BE2C (cell line): ENCODE measurements around the gene GOLGA1.

Experiments used
- DNase-seq: peaks from one replicate; pipeline ENCODE4 v3.0.0-alpha.2; 2020
- H3K27me3 ChIP-seq: fragments of 250-450 bp; sonication (Bioruptor Pico); 2 replicates; pipeline ENCODE4 v1.5.1; 2020; ENCODE audit warnings: mild to moderate bottlenecking
- H3K36me3 ChIP-seq: fragments of 250-450 bp; sonication (Bioruptor Pico); 2 replicates; pipeline ENCODE4 v1.5.1; 2020; ENCODE audit warnings: mild to moderate bottlenecking
- H3K4me1 ChIP-seq: fragments of 250-450 bp; sonication (Bioruptor Pico); 2 replicates; pipeline ENCODE4 v1.5.1; 2020
- H3K4me3 ChIP-seq: 2 replicates; pipeline ENCODE4 v1.5.1; 2011; ENCODE audit warnings: low read depth, low read length
- H3K9me3 ChIP-seq: fragments of 250-450 bp; sonication (Bioruptor Pico); 2 replicates; pipeline ENCODE4 v1.5.1; 2020
- CTCF ChIP-seq: IDR thresholded peaks from 2 replicates; pipeline ENCODE4 v1.5.1; 2012; ENCODE audit warnings: mild to moderate bottlenecking, low read depth, low read length

GOLGA1 gene

GRCh38 chr9:124889006-124889405, 51.9 kb downstream of the GOLGA1 start:
- Histone ChIP-seq H3K4me3 (no peak overlapping the region), H3K9me3 (no peaks in the 10 kb centered on the region), H3K27me3 (no peaks in the 10 kb centered on the region), H3K36me3 (no peaks in the 10 kb centered on the region; the same call in 1 of the 2 replicates), H3K4me1 (no peaks in the 10 kb centered on the region)
- no peak for TF ChIP-seq CTCF
- DNase-seq: no peak

GRCh38 chr9:124887832-124888231, 53.1 kb downstream of the GOLGA1 start:
- Histone ChIP-seq H3K9me3 (no peaks in the 10 kb centered on the region), H3K36me3 (no peaks in the 10 kb centered on the region), H3K4me3 (no peak overlapping the region), H3K4me1 (no peaks in the 10 kb centered on the region), H3K27me3 (no peaks in the 10 kb centered on the region)
- no peak for TF ChIP-seq CTCF
- DNase-seq: no peak

- Histone ChIP-seq H3K27me3 (no peaks in the 10 kb centered on the region), H3K4me1 (no peaks in the 10 kb centered on the region), H3K9me3 (no peaks in the 10 kb centered on the region), H3K36me3 (no peaks in the 10 kb centered on the region; the same call in 1 of the 2 replicates), H3K4me3 (no peak overlapping the region)
- TF ChIP-seq CTCF: no peak
- no peak for DNase-seq
Measured at GRCh38 chr9:124886866-124887492, 53.9 kb downstream of the GOLGA1 start.

- no peaks in the 10 kb centered on the region for H3K4me1 ChIP-seq
- no peaks in the 10 kb centered on the region for H3K9me3 ChIP-seq
- no peaks in the 10 kb centered on the region for H3K27me3 ChIP-seq
- TF ChIP-seq CTCF: no peak
- no peak for DNase-seq
- H3K36me3 ChIP-seq: peaks cover 3% of the 10 kb centered on the region; the same call in 1 of the 2 replicates
- no peak overlapping the region for H3K4me3 ChIP-seq
Measured at GRCh38 chr9:124886461-124886860, 54.4 kb downstream of the GOLGA1 start.

- Histone ChIP-seq H3K4me1 (no peaks in the 10 kb centered on the region), H3K27me3 (no peaks in the 10 kb centered on the region), H3K36me3 (peaks cover 4% of the 10 kb centered on the region; the same call in 1 of the 2 replicates), H3K9me3 (no peaks in the 10 kb centered on the region), H3K4me3 (no peak overlapping the region)
- no peak for DNase-seq
- no peak for TF ChIP-seq CTCF
Measured at GRCh38 chr9:124885551-124885950, 55.3 kb downstream of the GOLGA1 start.

- DNase-seq: no peak
- H3K27me3 ChIP-seq: no peaks in the 10 kb centered on the region
- no peaks in the 10 kb centered on the region for H3K4me1 ChIP-seq
- H3K9me3 ChIP-seq: no peaks in the 10 kb centered on the region
- no peak for TF ChIP-seq CTCF
- H3K4me3 ChIP-seq: no peak overlapping the region
- peaks cover 8% of the 10 kb centered on the region for H3K36me3 ChIP-seq
Measured at GRCh38 chr9:124884376-124884775, 56.5 kb downstream of the GOLGA1 start.
